Hepatocyte (in vitro differentiated cells): Measurements from ENCODE around the gene CCDC106. TPM values are rescaled to one million over a fixed set of nuclear protein-coding genes. Genes with fewer than 3 reads are reported as not detected.

Source experiments
- DNase-seq: peaks from one replicate; pipeline ENCODE4 v3.0.0-alpha.2; 2016; ENCODE audit warnings: low spot score
- H2AFZ ChIP-seq: fragments of 200-600 bp; sonication (generic); 2 replicates; pipeline ENCODE4 v1.6.0; 2016; ENCODE audit warnings: antibody characterized with exemption, mild to moderate bottlenecking
- H3K27ac ChIP-seq: fragments of 200-600 bp; sonication (generic); 2 replicates; pipeline ENCODE4 v1.5.1; 2016; ENCODE audit warnings: mild to moderate bottlenecking
- H3K27me3 ChIP-seq: fragments of 200-600 bp; sonication (generic); 2 replicates; pipeline ENCODE4 v1.6.1; 2016
- H3K36me3 ChIP-seq: fragments of 200-600 bp; sonication (generic); replicated peaks from 2 replicates; pipeline ENCODE4 v1.5.1; 2016; ENCODE audit warnings: low read depth; ENCODE audit not compliant: insufficient read depth
- H3K4me1 ChIP-seq: fragments of 200-600 bp; sonication (generic); 2 replicates; pipeline ENCODE4 v1.5.1; 2016; ENCODE audit warnings: mild to moderate bottlenecking, moderate library complexity; ENCODE audit not compliant: insufficient read depth
- H3K4me2 ChIP-seq: fragments of 200-600 bp; sonication (generic); 2 replicates; pipeline ENCODE4 v1.6.0; 2016
- H3K4me3 ChIP-seq: fragments of 200-600 bp; sonication (generic); 2 replicates; pipeline ENCODE4 v1.5.1; 2016; ENCODE audit warnings: mild to moderate bottlenecking
- H3K79me2 ChIP-seq: fragments of 200-600 bp; sonication (generic); 2 replicates; pipeline ENCODE4 v1.6.0; 2017; ENCODE audit warnings: mild to moderate bottlenecking
- H3K9me2 ChIP-seq: fragments of 200-600 bp; sonication (generic); replicated peaks from 2 replicates; pipeline ENCODE4 v1.6.0; 2017; ENCODE audit warnings: mild to moderate bottlenecking; ENCODE audit not compliant: insufficient read depth
- H3K9me3 ChIP-seq: fragments of 200-600 bp; sonication (generic); 2 replicates; pipeline ENCODE4 v1.5.1; 2016; ENCODE audit warnings: low read depth, mild to moderate bottlenecking
- H4K20me1 ChIP-seq: fragments of 200-600 bp; sonication (generic); 2 replicates; pipeline ENCODE4 v1.6.0; 2016; ENCODE audit warnings: mild to moderate bottlenecking; ENCODE audit not compliant: insufficient read depth, poor library complexity, severe bottlenecking
- EZH2 ChIP-seq: fragments of 200-600 bp; sonication (generic); IDR thresholded peaks from 2 replicates; pipeline ENCODE4 v1.6.1; 2016; ENCODE audit warnings: antibody characterized with exemption, mild to moderate bottlenecking, borderline replicate concordance
- EZH2phosphoT487 ChIP-seq: fragments of 200-600 bp; sonication (generic); IDR thresholded peaks from one replicate; pipeline ENCODE4 v1.6.1; 2018; ENCODE audit warnings: antibody characterized with exemption, mild to moderate bottlenecking, low read depth, moderate library complexity; ENCODE audit not compliant: unreplicated experiment, severe bottlenecking
- WGBS: methylation state at CpG from one replicate; pipeline ENCODE4 v1.1.6; 2016; ENCODE audit warnings: low lambda C conversion rate; ENCODE audit errors: missing lambda C conversion rate; 5-methylcytosine and 5-hydroxymethylcytosine counted together
- polyA plus RNA-seq: library from polyadenylated mRNA; unstranded; fragments of >200 nt; fragmentation: Nextera tagmentation; extraction: Ambion mirVana; gene quantifications from 2 replicates; pipeline ENCODE4 v1.2.1, GENCODE V29; 2016
- total RNA-seq: library from RNA; depleted of rRNA; stranded (reverse); fragments of >200 nt; gene quantifications from 2 replicates; pipeline ENCODE4 v1.2.3, GENCODE V29; 2014
- TF ChIP-seq, protein P1 (sequence below): fragments of 200-600 bp; sonication (generic); IDR thresholded peaks from 2 replicates; pipeline ENCODE4 v1.5.1; 2016; ENCODE audit warnings: antibody characterized with exemption, mild to moderate bottlenecking; ENCODE audit not compliant: poor library complexity

The CCDC106 gene
- total RNA-seq (13.0 and 18.3 TPM in 2 replicates), polyA plus RNA-seq (30.5 and 31.7 TPM in 2 replicates)

DNA sequence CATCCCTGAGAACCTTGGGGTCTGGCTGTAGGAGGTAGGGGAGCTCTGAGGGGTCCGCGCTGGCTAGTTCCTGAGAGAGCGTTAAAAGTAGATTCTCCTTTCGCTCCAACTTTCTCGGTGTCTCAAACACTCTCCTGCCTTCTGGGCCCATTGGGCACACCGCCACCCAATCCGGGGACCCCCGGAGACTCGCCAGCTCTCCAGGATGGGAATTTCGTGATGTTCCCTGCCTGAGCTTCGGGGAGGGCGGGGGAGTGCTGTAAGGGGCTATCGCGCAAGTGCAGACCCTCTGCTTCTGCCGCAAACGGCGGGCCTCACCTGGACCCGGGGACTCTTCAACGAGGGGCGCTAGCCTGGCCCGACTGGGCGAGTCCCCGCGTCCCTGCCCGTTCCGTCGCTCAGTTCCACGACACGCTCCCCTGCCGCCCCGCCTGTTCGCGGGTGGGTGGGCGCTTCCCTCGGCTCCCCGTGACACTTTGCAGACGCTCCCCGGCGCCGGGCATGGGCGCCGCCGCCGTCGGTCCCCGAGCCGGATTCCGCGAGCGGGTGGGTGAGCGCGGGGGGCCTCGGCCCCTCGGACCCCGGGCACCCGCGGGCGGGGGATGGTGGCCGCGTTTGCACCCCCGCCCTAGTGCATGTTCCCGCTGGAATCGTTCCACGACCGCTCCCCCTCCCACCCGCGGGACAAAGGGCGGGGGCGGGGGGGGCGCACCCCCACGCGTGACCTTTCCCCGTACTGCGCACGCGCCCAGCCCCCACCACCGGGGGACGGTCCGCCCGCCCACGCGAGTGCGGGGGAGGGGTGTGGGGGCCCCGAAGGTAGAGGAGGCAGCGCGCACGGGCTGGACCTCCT is at the start of gene CCDC106:
Gene CCDC106 (plus strand): TSS at position 481 of the 853 bp plus-strand sequence. CDS start 835 bp downstream, outside the sequence.
- H3K9me3 ChIP-seq: no peaks in the 10 kb centered on the region
- H3K36me3 ChIP-seq: no peaks in the 10 kb centered on the region
- H4K20me1 ChIP-seq: no peaks in the 10 kb centered on the region
- peak; percentile 82 for DNase-seq
- peaks cover 48% of the 10 kb centered on the region for H3K79me2 ChIP-seq
- H2AFZ ChIP-seq: peak within 1 kb of the TSS; percentile 95
- no peaks in the 10 kb centered on the region for H3K27me3 ChIP-seq
- H3K4me2 ChIP-seq: peak within 1 kb of the TSS; percentile 92
- peaks cover 18% of the 10 kb centered on the region for H3K4me1 ChIP-seq
- H3K9me2 ChIP-seq: no peaks in the 10 kb centered on the region
- WGBS: 1% methylated on average over 42 of the region's 87 CpGs
- TF ChIP-seq EZH2phosphoT487: no peak
- TF ChIP-seq, protein P1, sequence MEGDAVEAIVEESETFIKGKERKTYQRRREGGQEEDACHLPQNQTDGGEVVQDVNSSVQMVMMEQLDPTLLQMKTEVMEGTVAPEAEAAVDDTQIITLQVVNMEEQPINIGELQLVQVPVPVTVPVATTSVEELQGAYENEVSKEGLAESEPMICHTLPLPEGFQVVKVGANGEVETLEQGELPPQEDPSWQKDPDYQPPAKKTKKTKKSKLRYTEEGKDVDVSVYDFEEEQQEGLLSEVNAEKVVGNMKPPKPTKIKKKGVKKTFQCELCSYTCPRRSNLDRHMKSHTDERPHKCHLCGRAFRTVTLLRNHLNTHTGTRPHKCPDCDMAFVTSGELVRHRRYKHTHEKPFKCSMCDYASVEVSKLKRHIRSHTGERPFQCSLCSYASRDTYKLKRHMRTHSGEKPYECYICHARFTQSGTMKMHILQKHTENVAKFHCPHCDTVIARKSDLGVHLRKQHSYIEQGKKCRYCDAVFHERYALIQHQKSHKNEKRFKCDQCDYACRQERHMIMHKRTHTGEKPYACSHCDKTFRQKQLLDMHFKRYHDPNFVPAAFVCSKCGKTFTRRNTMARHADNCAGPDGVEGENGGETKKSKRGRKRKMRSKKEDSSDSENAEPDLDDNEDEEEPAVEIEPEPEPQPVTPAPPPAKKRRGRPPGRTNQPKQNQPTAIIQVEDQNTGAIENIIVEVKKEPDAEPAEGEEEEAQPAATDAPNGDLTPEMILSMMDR: no peak
- TF ChIP-seq EZH2: no peak
- H3K27ac ChIP-seq: peak within 1 kb of the TSS; percentile 96
- H3K4me3 ChIP-seq: peak within 1 kb of the TSS; percentile 99

DNA sequence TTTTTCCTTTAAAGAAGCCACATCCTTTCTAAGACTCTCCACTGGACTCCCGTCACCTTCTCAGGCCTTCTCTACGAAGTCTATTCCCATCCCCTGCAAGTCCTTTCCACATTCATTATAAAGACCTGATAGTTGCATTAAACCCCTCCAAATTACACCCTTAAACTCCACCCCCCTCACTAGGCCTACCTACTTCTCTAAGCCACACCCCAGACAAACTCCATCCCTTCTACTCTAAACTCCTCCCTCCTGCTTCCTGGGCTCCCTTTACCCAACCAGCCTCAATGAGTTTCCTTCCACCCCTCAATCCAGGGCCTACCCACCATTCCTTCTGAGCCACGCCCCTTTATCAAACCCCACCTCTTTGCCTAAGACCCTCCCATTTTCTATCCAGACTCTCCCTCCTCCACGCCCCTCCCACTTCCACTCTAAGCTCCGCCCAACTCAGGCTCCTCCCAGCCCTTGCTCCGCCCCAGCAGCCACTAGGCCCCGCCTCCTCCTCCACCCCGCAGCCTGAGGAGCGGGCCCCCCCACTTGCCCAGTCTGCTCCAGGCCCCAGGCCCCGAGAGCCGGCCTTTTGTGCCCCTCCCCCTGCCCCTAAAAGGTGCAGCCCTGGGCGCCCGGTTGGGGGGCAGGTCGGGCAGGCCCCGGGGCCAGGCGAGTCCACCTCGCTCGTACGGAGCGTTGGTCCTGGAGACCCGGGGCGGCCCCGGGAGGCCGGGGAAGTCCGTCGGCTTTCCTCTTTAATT is 49.1 kb upstream of the CCDC106 start:
- Histone ChIP-seq H3K4me3 (peak overlapping the region; percentile 68), H4K20me1 (no peaks in the 10 kb centered on the region), H3K9me2 (no peaks in the 10 kb centered on the region), H3K4me2 (peak overlapping the region; percentile 67), H3K9me3 (no peaks in the 10 kb centered on the region), H3K27me3 (no peaks in the 10 kb centered on the region), H3K4me1 (peaks cover 7% of the 10 kb centered on the region), H3K36me3 (no peaks in the 10 kb centered on the region), H3K27ac (peak overlapping the region; percentile 98), H2AFZ (peak overlapping the region; percentile 48), H3K79me2 (peaks cover 5% of the 10 kb centered on the region)
- no peak for TF ChIP-seq EZH2phosphoT487
- TF ChIP-seq, protein P1: no peak
- TF ChIP-seq EZH2: no peak
- WGBS: 61% methylated on average over 3 of the region's 26 CpGs
- DNase-seq: peak; percentile 97

DNA sequence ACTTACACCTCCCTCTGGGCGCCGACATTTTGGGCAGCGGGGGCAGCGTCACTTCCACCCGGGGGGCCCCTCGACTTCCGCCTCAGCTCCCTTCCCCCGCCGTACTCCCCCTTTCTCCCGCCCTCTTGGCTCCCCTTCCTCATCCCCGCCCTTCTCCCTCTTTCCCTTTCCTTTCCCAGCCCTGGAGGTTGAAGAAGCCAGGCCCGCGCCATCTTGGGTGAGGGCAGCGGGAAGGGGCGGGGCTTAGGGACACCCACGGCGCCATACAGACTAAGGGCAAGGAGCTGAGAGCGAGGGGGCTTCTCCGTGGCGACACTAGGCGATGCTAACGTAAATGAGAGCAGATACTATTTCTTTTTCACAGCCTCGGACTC is 48.6 kb upstream of the CCDC106 start, which contains the start of gene FIZ1:
Gene FIZ1 (minus strand): TSS at position 50 of the 374 bp plus-strand sequence. CDS start 1,652 bp downstream, outside the sequence.
- Histone ChIP-seq H3K27me3 (no peaks in the 10 kb centered on the region), H3K4me1 (peaks cover 13% of the 10 kb centered on the region), H3K36me3 (no peaks in the 10 kb centered on the region), H3K9me3 (no peaks in the 10 kb centered on the region), H3K9me2 (no peaks in the 10 kb centered on the region), H2AFZ (peak within 1 kb of the TSS; percentile 75), H3K79me2 (peaks cover 5% of the 10 kb centered on the region), H3K27ac (peak within 1 kb of the TSS; percentile 98), H3K4me2 (peak within 1 kb of the TSS; percentile 93), H3K4me3 (peak within 1 kb of the TSS; percentile 83), H4K20me1 (no peaks in the 10 kb centered on the region)
- TF ChIP-seq EZH2phosphoT487: no peak
- DNase-seq: peak; percentile 99
- 2% methylated on average over 13 of the region's 23 CpGs for WGBS
